ENCODE results near the gene VAV2.

The VAV2 gene

GRCh38 chr9:133980864-133981588 is 11.1 kb downstream of the VAV2 start:
- DNase-seq, result peak in 2 of 3 experiments; percentile 24 to 44

- no peak for DNase-seq
Measured at GRCh38 chr9:133979921-133980863, 11.9 kb downstream of the VAV2 start.

GRCh38 chr9:133979273-133979920 is 12.7 kb downstream of the VAV2 start:
- no peak for DNase-seq

GRCh38 chr9:133978899-133979272 is 13.2 kb downstream of the VAV2 start:
- DNase-seq, result no peak

- DNase-seq, result no peak
Measured at GRCh38 chr9:133978226-133978898, 13.8 kb downstream of the VAV2 start.

- no peak for DNase-seq
Measured at GRCh38 chr9:133977421-133978201, 14.5 kb downstream of the VAV2 start.

GRCh38 chr9:133976887-133977286 is 15.2 kb downstream of the VAV2 start:
- no peak for DNase-seq

- no peak for DNase-seq
Measured at GRCh38 chr9:133976191-133976861, 15.8 kb downstream of the VAV2 start.

GRCh38 chr9:133975511-133975910 is 16.6 kb downstream of the VAV2 start:
- DNase-seq, result no peak

GRCh38 chr9:133974631-133975341 is 17.3 kb downstream of the VAV2 start:
- DNase-seq, result no peak

- DNase-seq, result no peak
Measured at GRCh38 chr9:133973791-133974630, 18.1 kb downstream of the VAV2 start.

- DNase-seq, result no peak
Measured at GRCh38 chr9:133973111-133973790, 18.9 kb downstream of the VAV2 start.

- peak in 2 of 3 experiments; percentile 11 to 19 for DNase-seq
Measured at GRCh38 chr9:133971981-133972941, 19.9 kb downstream of the VAV2 start.

- no peak for DNase-seq
Measured at GRCh38 chr9:133971121-133971951, 20.8 kb downstream of the VAV2 start.

- DNase-seq, result no peak
Measured at GRCh38 chr9:133970581-133971058, 21.5 kb downstream of the VAV2 start.

GRCh38 chr9:133969681-133970580 is 22.2 kb downstream of the VAV2 start:
- no peak for DNase-seq
